GM19372 (cell line): Measurements from ENCODE around the gene MAP3K6.

Experiments
- ATAC-seq: cut with Tn5 transposase; IDR thresholded peaks from one replicate; pipeline ENCODE4 v1.9.1; 2021; ENCODE audit warnings: mild to moderate bottlenecking, low read depth, moderate library complexity; ENCODE audit not compliant: unreplicated experiment

MAP3K6 gene

GRCh38 chr1:27357281-27358037, 9.3 kb downstream of the MAP3K6 start:
- no peak for ATAC-seq

- no peak for ATAC-seq
Observed at GRCh38 chr1:27356619-27357280, 10.0 kb downstream of the MAP3K6 start.

- ATAC-seq = no peak
Observed at GRCh38 chr1:27356277-27356618, 10.5 kb downstream of the MAP3K6 start.

GRCh38 chr1:27355683-27356082, 11.1 kb downstream of the MAP3K6 start:
- ATAC-seq = no peak

GRCh38 chr1:27353629-27354028, 13.1 kb downstream of the MAP3K6 start:
- ATAC-seq = no peak

- ATAC-seq = no peak
Observed at GRCh38 chr1:27353166-27353565, 13.6 kb downstream of the MAP3K6 start.

GRCh38 chr1:27351541-27352107, 15.1 kb downstream of the MAP3K6 start:
- no peak for ATAC-seq

- no peak for ATAC-seq
Observed at GRCh38 chr1:27350663-27351540, 15.9 kb downstream of the MAP3K6 start.

GRCh38 chr1:27349784-27350662, 16.7 kb downstream of the MAP3K6 start:
- no peak for ATAC-seq

GRCh38 chr1:27348861-27349783, 17.6 kb downstream of the MAP3K6 start:
- ATAC-seq = no peak

GRCh38 chr1:27346991-27347624, 19.7 kb downstream of the MAP3K6 start:
- no peak for ATAC-seq

- ATAC-seq = no peak
Observed at GRCh38 chr1:27346357-27346756, 20.4 kb downstream of the MAP3K6 start.

GRCh38 chr1:27345272-27345671, 21.5 kb downstream of the MAP3K6 start:
- ATAC-seq = no peak

GRCh38 chr1:27343639-27344025, 23.1 kb downstream of the MAP3K6 start:
- no peak for ATAC-seq

GRCh38 chr1:27342778-27343638, 23.8 kb downstream of the MAP3K6 start:
- ATAC-seq = no peak

GRCh38 chr1:27342391-27342777, 24.4 kb downstream of the MAP3K6 start:
- no peak for ATAC-seq

GRCh38 chr1:27341525-27342252, 25.1 kb downstream of the MAP3K6 start, which contains the start of gene SYTL1:
Gene SYTL1 (plus strand): TSS chr1:27342022. CDS start chr1:27345335, 3,313 bp downstream.
- ATAC-seq = no peak
